ENCODE results near the gene IRX4.

IRX4 gene

GRCh38 chr5:1882337-1883119 lies at the start of gene IRX4:
Gene IRX4 (minus strand): TSS chr5:1882925. CDS start chr5:1882647, 278 bp downstream.
- no peak for DNase-seq

DNA sequence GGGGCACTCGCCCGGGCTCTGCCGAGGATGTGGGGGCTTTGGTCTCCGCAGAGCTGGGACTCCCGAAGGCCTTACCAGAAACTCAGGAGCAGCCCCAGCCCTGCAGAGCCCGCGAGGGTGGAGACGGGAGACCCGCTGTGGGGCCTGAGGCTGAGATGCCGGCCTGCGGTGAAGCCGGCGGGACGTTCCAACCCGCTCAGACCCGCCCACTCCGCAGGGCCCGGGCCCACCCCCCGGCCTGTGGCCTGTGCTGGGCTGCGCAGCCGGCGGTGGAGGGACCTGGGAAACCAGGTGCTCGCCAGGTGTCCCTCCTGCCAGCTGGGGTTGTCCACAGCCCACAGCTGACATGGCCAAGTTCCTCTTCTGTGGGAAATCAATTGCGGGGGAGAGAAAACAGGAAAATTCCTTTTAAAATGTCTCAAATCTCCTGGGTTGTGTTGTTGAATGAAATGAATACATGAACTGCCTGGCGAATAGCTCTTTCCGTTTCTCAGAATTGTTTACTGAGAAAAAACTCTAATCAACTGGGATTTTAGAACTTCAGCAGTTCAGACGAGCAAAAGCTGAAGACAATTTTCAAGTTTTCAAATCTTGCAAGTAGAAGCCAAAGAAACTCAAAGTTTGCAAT lies 49.0 kb upstream of the IRX4 start:
- DNase-seq: no peak

- no peak for DNase-seq
Measured at GRCh38 chr5:1930880-1931603, 48.3 kb upstream of the IRX4 start.

GRCh38 chr5:1930501-1930879 lies 47.8 kb upstream of the IRX4 start:
- no peak for DNase-seq

DNA sequence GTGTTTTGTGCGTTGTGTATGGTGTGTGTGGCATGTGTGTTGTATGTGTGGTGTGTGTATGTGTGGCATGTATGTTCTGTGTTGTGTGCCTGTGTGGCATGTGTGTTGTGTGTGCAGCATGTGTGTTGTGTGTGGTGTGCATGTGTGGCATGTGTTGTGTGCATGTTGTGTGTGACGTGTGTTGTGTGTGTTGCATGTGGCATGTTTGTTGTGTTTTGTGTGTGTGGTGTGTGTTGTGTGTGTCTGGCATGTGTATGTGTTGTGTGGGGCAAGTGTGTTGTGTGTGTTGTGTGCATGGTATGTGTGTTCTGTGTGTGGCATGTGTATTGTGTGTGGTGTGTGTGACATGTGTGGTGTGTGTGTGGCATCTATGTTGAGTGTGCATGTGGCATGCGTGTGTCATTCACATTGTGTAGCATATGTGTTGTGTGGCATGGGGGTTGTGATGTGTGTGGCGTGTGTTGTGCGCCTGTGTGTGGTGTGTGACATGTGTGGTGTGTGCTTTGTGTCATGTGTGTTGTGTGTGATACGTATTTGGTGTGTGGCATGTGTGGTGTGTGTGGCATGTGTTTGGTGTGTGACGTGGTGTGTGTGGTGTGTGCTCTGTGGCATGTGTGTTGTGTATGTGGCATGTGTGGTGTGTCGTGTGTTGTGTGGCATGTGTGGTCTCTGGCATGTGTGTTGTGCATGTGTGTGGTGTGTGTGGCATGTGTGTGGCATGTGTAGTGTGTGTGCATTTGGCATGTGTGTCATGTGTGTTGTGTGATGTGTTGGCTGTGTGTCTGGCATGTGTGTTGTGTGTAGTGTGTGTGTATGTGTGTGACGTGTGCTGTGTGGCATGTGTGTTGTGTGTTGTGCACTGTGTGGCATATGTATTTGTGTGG lies 46.6 kb upstream of the IRX4 start:
- DNase-seq: no peak

- DNase-seq: no peak
Measured at GRCh38 chr5:1926471-1927341, 44.0 kb upstream of the IRX4 start.

DNA sequence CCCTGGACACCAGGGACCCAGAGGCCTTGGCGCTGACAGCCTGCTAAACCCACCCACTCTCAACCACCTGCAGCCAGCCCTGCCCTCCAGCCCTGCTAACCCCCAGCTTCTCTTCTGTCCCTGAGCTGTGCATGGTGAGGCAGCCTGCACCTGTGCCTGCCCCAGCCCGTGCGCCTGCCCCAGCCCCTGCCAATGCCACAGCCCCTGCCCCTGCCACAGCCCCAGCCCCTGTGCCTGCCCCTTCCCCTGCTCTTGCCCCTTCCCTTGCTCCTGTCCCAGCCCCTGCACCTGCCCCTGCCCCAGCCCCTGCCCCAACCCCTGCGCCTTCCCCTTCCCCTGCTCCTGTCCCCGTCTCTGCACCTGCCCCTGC lies 43.3 kb upstream of the IRX4 start:
- no peak for DNase-seq

DNA sequence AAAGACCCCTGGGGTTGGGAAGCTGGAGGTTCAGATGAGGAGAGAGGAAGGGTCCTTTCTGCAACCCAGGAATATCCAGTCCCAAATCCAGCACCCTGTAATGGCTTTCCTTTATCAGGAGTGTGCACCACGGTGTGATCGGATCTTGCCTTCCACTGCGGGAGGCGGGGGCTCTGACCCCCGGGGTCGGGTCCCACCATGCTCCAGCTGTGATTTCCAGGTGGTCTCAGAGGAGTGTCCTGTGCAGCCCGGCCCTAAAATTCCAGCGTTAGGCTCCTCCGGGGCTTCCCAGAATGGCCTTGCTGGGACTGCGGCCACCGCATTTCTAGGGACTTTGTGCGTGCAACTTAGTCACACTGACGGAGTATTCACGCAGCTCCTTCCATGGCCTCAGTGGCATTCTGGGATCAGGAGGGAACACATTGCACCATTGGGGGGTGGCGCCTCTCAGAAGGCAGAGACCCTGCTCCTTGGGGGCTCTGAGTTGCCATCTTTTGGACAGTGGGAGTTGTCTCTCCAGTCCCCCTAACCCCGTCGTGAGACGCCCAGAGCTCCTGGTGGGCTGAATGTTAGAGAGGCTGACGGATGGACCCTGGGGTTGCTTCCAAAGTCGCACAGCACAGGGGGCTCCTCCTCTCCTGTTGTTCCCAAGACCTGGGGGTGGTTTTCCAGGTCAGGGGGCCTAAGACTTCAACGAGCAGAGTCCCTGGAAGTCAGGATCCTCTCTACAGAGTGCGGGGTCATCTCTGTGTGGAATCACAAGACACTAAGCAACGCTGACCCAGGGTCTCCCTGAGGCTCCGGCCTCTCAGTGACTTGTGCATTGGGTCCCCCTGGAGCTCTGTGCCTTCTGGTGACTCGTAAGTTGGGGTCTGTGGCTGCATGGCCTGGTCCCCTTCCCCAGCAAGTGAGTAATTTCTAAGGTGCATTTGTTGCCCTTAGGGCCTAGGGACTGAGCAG lies 42.7 kb upstream of the IRX4 start:
- DNase-seq: no peak

DNA sequence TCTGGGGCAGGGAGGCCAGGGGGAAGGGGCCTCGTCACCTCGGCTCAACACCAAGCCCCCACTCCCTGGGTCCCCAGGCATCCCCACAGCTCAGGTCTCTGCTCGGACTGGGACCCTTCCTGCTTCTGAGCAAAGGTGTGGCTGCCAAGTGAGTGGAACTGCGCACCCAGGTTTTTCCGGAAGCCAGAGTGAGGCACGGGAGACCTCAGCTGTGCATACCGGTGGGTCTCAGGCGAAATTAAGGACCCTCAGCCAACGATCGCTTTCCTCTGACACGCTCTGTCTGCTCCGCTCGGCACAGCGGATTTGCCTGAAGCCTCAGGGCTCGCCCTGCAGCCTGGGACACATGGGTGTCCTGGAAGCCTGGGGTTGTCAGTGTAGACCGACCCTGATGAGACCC lies 41.0 kb upstream of the IRX4 start:
- no peak for DNase-seq

GRCh38 chr5:1923341-1923740 lies 40.6 kb upstream of the IRX4 start:
- DNase-seq: no peak

DNA sequence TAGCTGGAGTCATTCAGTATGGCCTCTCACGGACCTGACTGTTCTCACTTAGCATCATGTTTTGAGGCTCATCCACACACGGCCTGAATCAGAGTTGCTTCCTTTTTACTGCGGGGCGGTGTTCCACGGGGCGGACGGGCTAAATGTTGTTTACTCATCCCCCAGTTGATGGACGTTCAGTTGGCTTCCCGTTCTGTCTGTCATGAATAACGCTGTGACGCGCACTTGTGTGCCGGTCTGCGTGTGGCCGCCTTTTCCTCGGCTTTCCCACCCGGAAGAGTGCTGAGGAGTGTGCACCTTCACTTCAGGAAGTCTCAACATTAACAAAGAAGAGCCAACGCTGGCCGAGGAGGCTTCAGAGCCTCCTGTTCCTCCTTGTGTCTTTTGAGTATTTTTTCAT lies 39.0 kb upstream of the IRX4 start:
- DNase-seq: no peak

GRCh38 chr5:1919750-1920149 lies 37.0 kb upstream of the IRX4 start:
- no peak for DNase-seq

- DNase-seq: no peak
Measured at GRCh38 chr5:1919209-1919566, 36.5 kb upstream of the IRX4 start.

- no peak for DNase-seq
Measured at GRCh38 chr5:1918488-1919208, 35.9 kb upstream of the IRX4 start.

- no peak for DNase-seq
Measured at GRCh38 chr5:1917830-1918487, 35.2 kb upstream of the IRX4 start.

GRCh38 chr5:1916041-1917001 lies 33.6 kb upstream of the IRX4 start:
- no peak for DNase-seq

DNA sequence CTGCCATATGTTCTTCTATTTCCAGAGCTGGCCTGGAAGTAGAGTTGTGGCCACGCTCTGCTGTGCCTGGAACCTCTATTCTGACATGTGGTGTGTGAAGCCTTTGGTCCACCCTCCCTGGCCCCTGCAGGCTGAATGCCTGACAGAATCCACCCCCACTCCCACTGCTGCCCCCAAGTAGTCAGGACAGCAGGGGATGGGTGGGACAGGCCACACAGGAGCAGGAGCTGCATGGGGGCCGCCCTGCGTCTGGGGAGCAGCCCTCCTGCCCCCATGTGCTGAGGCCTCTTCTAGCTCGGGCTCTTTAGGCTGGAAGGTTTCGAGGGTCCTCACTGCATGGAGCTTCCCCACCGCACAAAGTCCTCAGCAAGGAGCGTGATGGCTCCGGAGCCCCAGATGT lies 32.6 kb upstream of the IRX4 start:
- no peak for DNase-seq

DNA sequence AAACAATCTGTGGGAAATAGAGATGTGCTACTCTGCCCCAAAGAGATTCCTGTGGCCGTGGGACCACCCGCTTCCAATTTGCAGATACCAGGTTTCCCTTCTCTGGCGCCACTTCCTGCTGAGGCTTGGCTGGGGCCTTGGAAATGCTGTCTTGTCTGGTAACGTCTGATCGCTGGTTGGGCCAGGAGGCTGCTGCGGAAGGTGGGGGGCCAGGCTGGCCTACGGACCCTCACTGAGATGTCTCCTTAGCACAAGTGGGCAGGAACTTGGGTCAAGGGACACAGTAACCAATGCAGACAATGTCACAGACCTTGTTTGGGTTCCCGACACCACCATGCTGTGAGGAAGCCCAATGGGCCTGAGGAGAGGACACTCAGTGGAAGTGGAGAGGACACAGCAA lies 31.7 kb upstream of the IRX4 start:
- no peak for DNase-seq

Data from CD4-positive, alpha-beta T cell treated with Interleukin-6 for 4 hours (primary cell).